ENCODE results near the gene STAT3.
"Not testable (repeated sequence)": the region's sequence is repeated elsewhere in the genome, so short reads cannot be mapped to it uniquely, and the experiment has no call there.

GRCh38 chr17:42395601-42396000 lies 7.4 kb upstream of the STAT3 start:
- TF ChIP-seq CTCF (IDR thresholded peaks at IDR 0.05; ENCODE audit: poor library complexity); EZH2phosphoT487 (IDR thresholded peaks at IDR 0.05; ENCODE audit: low read depth, severe bottlenecking, unreplicated experiment); EZH2 (IDR thresholded peaks at IDR 0.05; ENCODE audit: borderline replicate concordance): not testable (repeated sequence)

All from hepatocyte (in vitro differentiated cells).